GM12878 (cell line): ENCODE data around the gene SNRPA1. TPM values are rescaled to one million over a fixed set of nuclear protein-coding genes. Genes with fewer than 3 reads are reported as not detected.
A peak's percentile ranks its signal among the peaks of the same experiment; 100 is the strongest.

Source experiments
- ATAC-seq: fragments of 200-7000 bp; cut with Tn5 transposase; 3 replicates; pipeline ENCODE4 v1.9.1; 2020; ENCODE audit warnings: mild to moderate bottlenecking, moderate library complexity
- BruUV-seq: library from RNA; stranded (reverse); fragments of 400-500 nt; replicated peaks from 2 replicates; lab custom pipeline; 2021; lab: Mats Ljungman, UMichigan
- CTCF ChIA-PET: fragments of 300-600 bp; sonication (Branson Sonifier 250); formaldehyde crosslinking; extraction: SDS; loops from one replicate; lab custom pipeline; 2021; ENCODE audit warnings: inconsistent platforms; lab: Yijun Ruan, JAX
- POLR2A ChIA-PET: fragments of 350-600 bp; formaldehyde crosslinking; extraction: SDS; loops from one replicate; lab custom pipeline; 2021; ENCODE audit warnings: inconsistent platforms; lab: Charles Lee
- RAD21 ChIA-PET: fragments of 300-600 bp; sonication (Branson Sonifier 250); formaldehyde crosslinking; loops from one replicate; lab custom pipeline; 2023; ENCODE audit warnings: antibody characterized with exemption; ENCODE audit not compliant: unreplicated experiment; lab: Charles Lee
- SMC1A ChIA-PET: fragments of 300-600 bp; sonication (Branson Sonifier 250); formaldehyde crosslinking; loops from one replicate; lab custom pipeline; 2023; ENCODE audit not compliant: unreplicated experiment, uncharacterized antibody; lab: Charles Lee
- DNase-seq: peaks from one replicate; pipeline ENCODE4 v3.0.0-alpha.2; 2011; ENCODE audit warnings: low read depth, low spot score
- FAIRE-seq: peaks from 3 replicates; lab custom pipeline; 2011; peaks lifted over from hg19 to GRCh38; lab: Jason Lieb, UNC
- H2AFZ ChIP-seq: 2 replicates; pipeline ENCODE4 v1.6.0; 2011; ENCODE audit warnings: low read depth, low read length, control low read depth; ENCODE audit not compliant: control insufficient read depth
- H3K27ac ChIP-seq: 2 replicates; pipeline ENCODE4 v1.5.1; 2011; ENCODE audit warnings: control low read depth; ENCODE audit not compliant: control insufficient read depth, insufficient read depth
- H3K27me3 ChIP-seq, 2 experiments: replicated peaks in 1 of 2; 2 replicates each; pipeline versions ENCODE4 v1.6.0 to v1.6.1; 2011; ENCODE audit warnings: low read length in 1 of 2; ENCODE audit not compliant: control insufficient read depth in 2 of 2, insufficient read depth in 2 of 2
- H3K36me3 ChIP-seq, 2 experiments: 2 replicates each; pipeline ENCODE4 v1.5.1; 2011; ENCODE audit warnings: low read length in 1 of 2; ENCODE audit not compliant: control insufficient read depth in 2 of 2, insufficient read depth in 2 of 2
- H3K4me1 ChIP-seq: 2 replicates; pipeline ENCODE4 v1.6.1; 2011; ENCODE audit warnings: mild to moderate bottlenecking, low read length, moderate library complexity, mixed read lengths; ENCODE audit not compliant: control insufficient read depth, insufficient read depth
- H3K4me2 ChIP-seq: 2 replicates; pipeline ENCODE4 v1.6.0; 2011; ENCODE audit warnings: control low read depth; ENCODE audit not compliant: control insufficient read depth, insufficient read depth
- H3K4me3 ChIP-seq: fragments of 200-600 bp; sonication (generic); 2 replicates; pipeline ENCODE4 v1.5.1; 2016
- H3K79me2 ChIP-seq: 2 replicates; pipeline ENCODE4 v1.6.0; 2011; ENCODE audit warnings: low read length; ENCODE audit not compliant: control insufficient read depth, insufficient read depth
- H3K9ac ChIP-seq: 2 replicates; pipeline ENCODE4 v1.8.0; 2011; ENCODE audit warnings: low read length, control low read depth, mixed read lengths; ENCODE audit not compliant: control insufficient read depth, insufficient read depth
- H3K9me3 ChIP-seq: replicated peaks from 3 replicates; pipeline ENCODE4 v1.5.1; 2011; ENCODE audit warnings: mild to moderate bottlenecking, low read length; ENCODE audit not compliant: control insufficient read depth, insufficient read depth
- H4K20me1 ChIP-seq: 2 replicates; pipeline ENCODE4 v1.6.0; 2011; ENCODE audit not compliant: control insufficient read depth, insufficient read depth
- BCL11A ChIP-seq: IDR thresholded peaks from 2 replicates; pipeline ENCODE4 v1.6.1; 2011; ENCODE audit warnings: low read depth, low read length
- CREM ChIP-seq: IDR thresholded peaks from 2 replicates; pipeline ENCODE4 v1.6.1; 2014; ENCODE audit warnings: antibody characterized with exemption, low read depth
- IKZF1 ChIP-seq: fragments of 450-650 bp; conservative IDR thresholded peaks from 2 replicates; pipeline ENCODE4 v1.6.1; 2017; ENCODE audit warnings: antibody characterized with exemption, mild to moderate bottlenecking
- IRF3 ChIP-seq: fragments of 450-650 bp; IDR thresholded peaks from 2 replicates; pipeline ENCODE4 v1.6.1; 2014; ENCODE audit warnings: mild to moderate bottlenecking
- IRF5 ChIP-seq: fragments of 450-650 bp; IDR thresholded peaks from 2 replicates; pipeline ENCODE4 v1.6.1; 2017; ENCODE audit warnings: borderline replicate concordance
- MLLT1 ChIP-seq: fragments of 450-650 bp; IDR thresholded peaks from 2 replicates; pipeline ENCODE4 v1.6.1; 2016; ENCODE audit warnings: mild to moderate bottlenecking
- NR2F1 ChIP-seq: fragments of 450-650 bp; conservative IDR thresholded peaks from 2 replicates; pipeline ENCODE4 v1.6.1; 2017; ENCODE audit warnings: mild to moderate bottlenecking
- PAX8 ChIP-seq: fragments of 450-650 bp; IDR thresholded peaks from 2 replicates; pipeline ENCODE4 v1.6.1; 2017; ENCODE audit warnings: mild to moderate bottlenecking, moderate library complexity
- POU2F2 ChIP-seq: IDR thresholded peaks from 3 replicates; pipeline ENCODE4 v1.6.1; 2011; ENCODE audit warnings: low read depth, mild to moderate bottlenecking, low read length, borderline replicate concordance
- RUNX3 ChIP-seq: IDR thresholded peaks from 2 replicates; pipeline ENCODE4 v1.6.1; 2012; ENCODE audit warnings: low read length, inconsistent platforms
- SIN3A ChIP-seq: IDR thresholded peaks from 2 replicates; pipeline ENCODE4 v1.6.1; 2012; ENCODE audit warnings: low read depth, low read length, improper control_type of control experiment
- SMARCA5 ChIP-seq: fragments of 450-650 bp; IDR thresholded peaks from 2 replicates; pipeline ENCODE4 v1.6.1; 2017; ENCODE audit warnings: mild to moderate bottlenecking
- TCF12 ChIP-seq: IDR thresholded peaks from 2 replicates; pipeline ENCODE4 v1.6.1; 2011; ENCODE audit warnings: low read depth, mild to moderate bottlenecking, low read length
- TCF3 ChIP-seq: IDR thresholded peaks from 2 replicates; pipeline ENCODE4 v1.6.1; 2012; ENCODE audit warnings: low read depth, mild to moderate bottlenecking, low read length, borderline replicate concordance; ENCODE audit not compliant: insufficient read depth
- WGBS: methylation state at CpG from one replicate; pipeline ENCODE4 v1.1.6; 2016; ENCODE audit warnings: low lambda C conversion rate; ENCODE audit not compliant: insufficient replicate concordance, insufficient coverage; ENCODE audit errors: missing lambda C conversion rate; 5-methylcytosine and 5-hydroxymethylcytosine counted together
- in situ Hi-C: fragments of 300-500 bp; cut with MboI; formaldehyde crosslinking; loops from 9 replicates; pipeline ENCODE4 v1.14.3; 2018; ENCODE audit warnings: mixed read lengths
- intact Hi-C: fragments of 100-400 bp; cut with micrococcal nuclease; formaldehyde crosslinking; loops from one replicate; pipeline ENCODE4 v1.14.2; 2022; ENCODE audit not compliant: unreplicated experiment
- polyA plus RNA-seq, 11 experiments: library from polyadenylated mRNA; depleted of rRNA in 4 of 11; unstranded in 6 of 11; stranded (reverse) in 5 of 11; fragments of >200 nt; fragmentation: Nextera tagmentation in 4 of 11; fragmentation: Illumina TruSeq in 1 of 11; extraction: Ambion mirVana in 4 of 11; extraction: Trizol in 1 of 11; gene quantifications; 1 replicate in 1 of 11; 2 replicates in 10 of 11; pipeline versions ENCODE4 v1.2.1 to v1.2.3, GENCODE V29; 2011 to 2016; ENCODE audit warnings: inconsistent platforms in 2 of 11, missing spikeins in 2 of 11, low read depth in 1 of 11
- total RNA-seq, 4 experiments: library from RNA; depleted of rRNA in 3 of 4; stranded (reverse); fragments of >200 nt in 3 of 4; fragmentation: Illumina TruSeq in 1 of 4; extraction: Trizol in 1 of 4; gene quantifications; 2 replicates each; pipeline versions ENCODE4 v1.2.1 to v1.2.3, GENCODE V29; 2013 to 2021
- TF ChIP-seq, protein P1 (sequence below), 3 experiments: IDR thresholded peaks in 2 of 3; conservative IDR thresholded peaks in 1 of 3; 2 replicates each; pipeline ENCODE4 v1.5.1; 2011; ENCODE audit warnings: low read depth in 3 of 3, low read length in 3 of 3, mild to moderate bottlenecking in 3 of 3, control low read depth in 2 of 3, moderate library complexity in 2 of 3, inconsistent platforms in 1 of 3, mixed read lengths in 1 of 3; ENCODE audit not compliant: control insufficient read depth in 2 of 3, insufficient read depth in 1 of 3; ENCODE audit errors: extremely low read depth in 1 of 3

The SNRPA1 gene
- total and polyA plus RNA-seq, 10 of the 15 experiments (the other 5 are each of a cell fraction or from before 2014, with no cell fraction given): 59.9 to 267 (median 161) TPM

- WGBS: under 1% methylated on average over 14 of the region's 14 CpGs
- ATAC-seq: peak; percentile 81
- POLR2A ChIA-PET: interaction anchor here (0.7 to 2.7 kb wide), 6 partner anchors 12 to 373 kb away, joined by 3 to 21 read pairs (median 7); partner anchors contain the start of gene SNRPA1
- peak overlapping the region; percentile 2; the same call in 1 of the 2 replicates for H2AFZ ChIP-seq
- DNase-seq: no peak
- intact Hi-C loops: loop anchor here (1.0 to 5.0 kb wide), 2 partner anchors 18 to 376 kb away; partner anchors contain the start of gene TM2D3
- H3K4me1 ChIP-seq: peaks cover 10% of the 10 kb centered on the region
- H3K36me3 ChIP-seq: peaks cover 16 to 28% of the 10 kb centered on the region in 2 experiments
- no peaks in the 10 kb centered on the region for H3K27me3 ChIP-seq
- CTCF ChIA-PET: interaction anchor here (1.0 to 5.0 kb wide), 8 partner anchors 12 to 268 kb away, joined by 3 to 52 read pairs (median 4); partner anchors contain the start of gene SNRPA1
- H3K9me3 ChIP-seq: no peaks in the 10 kb centered on the region
- RAD21 ChIA-PET: interaction anchor here (0.8 to 4.2 kb wide), 9 partner anchors 9 to 446 kb away, joined by 3 to 28 read pairs (median 4); partner anchors contain the start of genes CHSY1 and SNRPA1
- peak overlapping the region; percentile 71 for H3K27ac ChIP-seq
- peaks cover 22% of the 10 kb centered on the region for H3K79me2 ChIP-seq
- FAIRE-seq: peak; percentile 47
- H3K4me2 ChIP-seq: peak overlapping the region; percentile 46
- peak overlapping the region; percentile 78 for H3K9ac ChIP-seq
- no peaks in the 10 kb centered on the region for H4K20me1 ChIP-seq
- no TSS peak for BruUV-seq
- in situ Hi-C loops: no loop called here
- SMC1A ChIA-PET: interaction anchor here (0.8 to 4.8 kb wide), 7 partner anchors 9 to 24 kb away, joined by 3 to 41 read pairs (median 7); partner anchors contain the start of gene SNRPA1
- peak overlapping the region; percentile 98 for H3K4me3 ChIP-seq
- 0 out of 2 replicates have a peak, but pooled peaks have one; percentile 12 for TF ChIP-seq NR2F1
- TF ChIP-seq IKZF1: 0 out of 2 replicates have a peak, but pooled peaks have one; percentile 5
- no peak for TF ChIP-seq PAX8
- no peak for TF ChIP-seq POU2F2
- TF ChIP-seq TCF3: 0 out of 2 replicates have a peak, but pooled peaks have one; percentile 22
- peak; percentile 47; the same call in 1 of the 2 replicates for TF ChIP-seq CREM
- no peak for TF ChIP-seq IRF5
- 0 out of 2 replicates have a peak, but pooled peaks have one; percentile 29 for TF ChIP-seq RUNX3
- TF ChIP-seq SIN3A: peak; percentile 46; the same call in 1 of the 2 replicates
- no peak for TF ChIP-seq IRF3
- peak; percentile 80 for TF ChIP-seq SMARCA5
- peak; percentile 67; the same call in 1 of the 2 replicates for TF ChIP-seq TCF12
- TF ChIP-seq MLLT1: no peak
- TF ChIP-seq, protein P1, sequence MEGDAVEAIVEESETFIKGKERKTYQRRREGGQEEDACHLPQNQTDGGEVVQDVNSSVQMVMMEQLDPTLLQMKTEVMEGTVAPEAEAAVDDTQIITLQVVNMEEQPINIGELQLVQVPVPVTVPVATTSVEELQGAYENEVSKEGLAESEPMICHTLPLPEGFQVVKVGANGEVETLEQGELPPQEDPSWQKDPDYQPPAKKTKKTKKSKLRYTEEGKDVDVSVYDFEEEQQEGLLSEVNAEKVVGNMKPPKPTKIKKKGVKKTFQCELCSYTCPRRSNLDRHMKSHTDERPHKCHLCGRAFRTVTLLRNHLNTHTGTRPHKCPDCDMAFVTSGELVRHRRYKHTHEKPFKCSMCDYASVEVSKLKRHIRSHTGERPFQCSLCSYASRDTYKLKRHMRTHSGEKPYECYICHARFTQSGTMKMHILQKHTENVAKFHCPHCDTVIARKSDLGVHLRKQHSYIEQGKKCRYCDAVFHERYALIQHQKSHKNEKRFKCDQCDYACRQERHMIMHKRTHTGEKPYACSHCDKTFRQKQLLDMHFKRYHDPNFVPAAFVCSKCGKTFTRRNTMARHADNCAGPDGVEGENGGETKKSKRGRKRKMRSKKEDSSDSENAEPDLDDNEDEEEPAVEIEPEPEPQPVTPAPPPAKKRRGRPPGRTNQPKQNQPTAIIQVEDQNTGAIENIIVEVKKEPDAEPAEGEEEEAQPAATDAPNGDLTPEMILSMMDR (IDR thresholded peaks at IDR 0.05 in 2 of 3, conservative IDR thresholded peaks at IDR 0.05 in 1 of 3; ENCODE audit: control insufficient read depth in 2 of 3, extremely low read depth in 1 of 3, insufficient read depth in 1 of 3, low read depth in 3 of 3, low read length in 3 of 3): peak; percentile 15 to 50 (median 45); a peak in 4 of 6 replicates
- TF ChIP-seq BCL11A: 0 out of 2 replicates have a peak, but pooled peaks have one; percentile 32
These were observed 18.5 kb downstream of the SNRPA1 start for GRCh38 chr15:101276501-101277037.
